ENCODE results near the gene TRAPPC8.
"Not testable (repeated sequence)": the region's sequence is repeated elsewhere in the genome, so short reads cannot be mapped to it uniquely, and the experiment has no call there.

The TRAPPC8 gene
- 108 to 150 reads per million in 2 experiments for total RNA-seq

DNA sequence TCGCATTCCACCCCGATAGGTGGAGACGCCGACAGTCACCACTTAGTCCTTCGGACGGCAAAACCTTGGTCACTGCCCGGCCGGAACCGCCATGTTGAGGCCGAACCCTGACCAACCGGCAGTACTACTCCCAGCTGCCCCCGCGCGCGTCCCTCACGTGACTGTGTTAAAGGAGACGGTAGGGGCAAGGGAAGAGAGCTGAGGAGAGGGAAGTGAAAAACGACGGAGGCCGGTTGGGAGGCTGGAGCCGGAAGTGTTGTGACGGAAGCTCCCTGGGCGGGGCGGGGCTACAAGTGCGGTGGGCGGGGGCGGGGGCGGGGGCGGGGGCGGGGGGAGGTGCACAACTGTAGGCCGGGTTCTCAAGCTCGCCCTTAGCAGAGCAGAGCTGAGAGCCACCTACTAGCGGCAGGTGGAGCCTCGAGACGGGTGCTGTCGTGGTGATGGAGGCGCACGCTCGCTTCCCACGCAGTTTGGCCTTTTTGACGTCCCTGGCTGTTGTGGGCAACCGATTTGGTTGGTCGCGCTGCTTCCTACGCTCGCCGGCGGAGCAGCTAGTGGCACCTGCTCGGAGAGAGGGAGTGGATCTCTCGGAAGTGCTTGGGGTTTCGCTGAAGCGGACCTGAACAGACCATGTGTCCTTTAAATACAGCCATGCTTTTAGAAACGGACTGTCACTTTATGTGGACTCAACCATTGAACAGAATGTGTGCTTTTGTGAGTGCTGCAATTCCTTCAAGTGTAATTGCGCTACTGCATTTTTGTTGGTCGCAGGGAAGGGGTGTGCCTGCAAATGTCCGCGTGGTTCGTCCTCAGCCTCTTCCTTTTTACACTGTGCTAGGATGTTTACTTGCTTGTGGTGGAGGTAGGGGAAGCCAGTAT, at the start of gene TRAPPC8:
Gene TRAPPC8 (minus strand): TSS at position 130 of the 879 bp plus-strand sequence. CDS start 364 bp downstream, outside the sequence.
- peak; percentile 88 for DNase-seq (ENCODE audit: low read depth)

- no peak for DNase-seq (ENCODE audit: low read depth)
These were observed 47.9 kb upstream of the TRAPPC8 start for GRCh38 chr18:31990823-31991222.

DNA sequence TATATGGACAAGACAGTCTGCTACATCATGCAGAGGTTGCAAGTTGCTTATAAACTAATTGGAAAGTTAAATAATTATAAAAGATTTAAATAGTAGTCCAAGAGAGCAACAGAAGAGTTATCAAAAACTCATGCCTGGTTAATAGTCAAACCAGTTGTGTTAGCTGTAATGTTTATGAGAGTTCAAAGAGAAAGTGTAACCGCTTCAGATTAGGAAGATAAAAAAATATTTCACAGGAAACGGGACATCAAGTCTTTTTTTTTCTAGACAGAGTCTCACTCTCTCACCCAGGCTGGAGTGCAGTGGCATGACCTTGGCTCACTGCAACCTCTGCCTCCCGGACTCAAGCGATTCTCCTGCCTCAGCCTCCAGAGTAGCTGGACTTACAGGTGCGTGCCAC, 41.0 kb upstream of the TRAPPC8 start:
- DNase-seq (ENCODE audit: low read depth), result no peak

DNA sequence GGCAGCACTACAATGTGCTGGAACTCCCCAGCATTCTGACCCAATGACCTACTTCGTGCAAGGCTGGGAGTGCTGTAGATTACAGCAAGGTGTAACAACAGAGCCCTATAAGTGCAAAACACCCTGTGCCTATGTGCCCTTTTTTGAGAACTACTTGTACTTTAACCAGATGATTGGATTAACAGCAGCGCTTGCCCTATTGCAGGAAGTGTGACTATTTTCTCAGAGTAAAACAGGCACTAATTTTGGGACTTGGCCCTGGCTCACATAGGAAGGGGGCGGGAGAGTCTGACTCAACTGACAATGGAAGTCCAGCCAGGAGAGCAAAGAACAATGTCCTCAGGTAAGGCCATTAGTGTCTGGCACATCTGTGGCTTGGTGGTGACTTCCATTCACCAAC, 40.1 kb upstream of the TRAPPC8 start:
- DNase-seq (ENCODE audit: low read depth), result no peak

- no peak for DNase-seq (ENCODE audit: low read depth)
These were observed 37.9 kb upstream of the TRAPPC8 start for GRCh38 chr18:31980863-31981262.

DNA sequence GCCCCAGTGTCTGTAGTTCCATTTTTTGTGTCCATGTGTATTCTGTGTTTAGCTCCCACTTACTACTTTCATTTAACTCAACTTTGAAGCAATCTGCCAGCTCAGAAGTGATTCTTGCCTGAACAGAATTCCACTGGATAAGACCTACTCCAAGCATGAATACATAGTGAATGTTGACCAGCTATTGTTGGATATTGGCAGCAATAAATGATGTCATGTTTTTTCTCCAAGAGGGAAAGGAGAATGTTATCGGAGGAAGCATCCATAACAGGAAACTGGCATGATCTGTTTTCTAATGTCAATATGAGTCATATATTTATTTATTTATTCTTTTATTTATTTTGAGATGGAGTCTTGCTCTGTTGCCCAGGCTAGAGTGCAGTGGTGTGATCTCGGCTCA, 36.8 kb upstream of the TRAPPC8 start:
- no peak for DNase-seq (ENCODE audit: low read depth)

DNA sequence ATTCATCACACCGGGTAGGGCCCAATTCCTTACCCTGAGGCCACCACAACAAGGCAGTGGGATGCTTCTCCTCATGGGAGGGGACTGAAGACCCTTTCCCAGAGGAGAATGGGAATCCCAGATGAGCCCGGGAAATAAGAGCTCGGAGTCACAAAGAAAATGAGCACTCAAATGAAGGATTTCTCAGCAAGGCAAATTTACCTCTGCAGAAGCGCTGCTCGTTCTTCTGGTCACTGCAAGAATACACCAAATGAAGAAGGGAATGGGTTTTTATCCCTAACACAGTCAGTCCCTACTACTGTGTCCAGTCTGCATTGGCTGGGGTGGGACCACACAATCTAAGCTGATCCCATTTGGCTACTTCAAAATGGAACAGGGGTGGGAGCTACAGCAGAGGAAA, 35.7 kb upstream of the TRAPPC8 start:
- DNase-seq (ENCODE audit: low read depth), result no peak

- peak; percentile 20 for DNase-seq (ENCODE audit: low read depth)
These were observed 34.4 kb upstream of the TRAPPC8 start for GRCh38 chr18:31977270-31977872.

DNA sequence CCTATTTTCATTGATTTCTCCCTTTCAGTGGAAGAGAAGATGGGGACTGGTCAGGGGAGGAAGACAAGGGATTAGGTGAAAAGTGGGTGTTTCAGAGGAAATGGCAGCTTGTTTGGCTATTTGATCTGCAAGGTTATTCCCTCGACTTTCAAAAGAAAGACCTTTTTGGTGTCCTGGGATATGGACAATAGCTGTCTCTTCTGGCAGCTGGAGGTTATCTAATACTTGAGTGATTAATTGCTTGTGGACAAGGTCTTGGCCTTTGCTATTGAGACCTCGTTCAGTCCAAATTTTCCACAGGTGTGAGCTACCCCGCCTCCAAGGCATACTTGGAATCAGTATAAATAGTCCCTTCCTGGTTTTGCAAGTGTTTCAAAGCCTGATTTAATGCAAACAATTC, 33.3 kb upstream of the TRAPPC8 start:
- DNase-seq (ENCODE audit: low read depth), result no peak

- DNase-seq (ENCODE audit: low read depth), result no peak
These were observed 31.1 kb upstream of the TRAPPC8 start for GRCh38 chr18:31973929-31974546.

- DNase-seq (ENCODE audit: low read depth), result no peak
These were observed 27.7 kb upstream of the TRAPPC8 start for GRCh38 chr18:31970617-31971016.

DNA sequence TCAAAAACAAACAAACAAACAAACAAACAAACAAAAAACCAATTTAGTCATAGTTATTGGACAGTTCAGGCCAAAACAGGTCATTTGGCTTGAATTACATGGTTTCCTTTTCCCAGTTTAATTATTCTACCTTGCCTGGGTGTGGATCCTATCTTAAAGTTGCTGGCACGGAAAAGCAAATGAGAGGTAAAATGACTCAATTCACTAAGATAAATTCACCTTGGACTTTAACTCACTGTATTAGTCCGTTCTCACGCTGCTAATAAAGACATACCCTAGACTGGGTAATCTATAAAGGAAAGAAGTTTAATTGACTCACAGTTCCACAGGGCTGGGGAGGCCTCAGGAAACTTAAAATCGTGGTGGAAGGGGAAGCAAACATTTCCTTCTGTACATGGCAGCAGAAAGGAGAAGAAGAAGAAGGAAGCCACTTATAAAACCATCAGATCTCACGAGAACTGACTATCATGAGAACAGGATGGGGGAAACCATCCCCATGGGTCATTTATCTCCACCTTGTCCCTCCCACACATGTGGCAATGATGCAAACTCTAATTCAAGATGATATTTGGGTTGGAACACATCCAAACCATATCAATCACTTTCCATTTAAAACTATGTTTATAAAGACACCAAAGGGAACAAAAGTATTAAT, 22.5 kb upstream of the TRAPPC8 start:
- no peak for DNase-seq (ENCODE audit: low read depth)

DNA sequence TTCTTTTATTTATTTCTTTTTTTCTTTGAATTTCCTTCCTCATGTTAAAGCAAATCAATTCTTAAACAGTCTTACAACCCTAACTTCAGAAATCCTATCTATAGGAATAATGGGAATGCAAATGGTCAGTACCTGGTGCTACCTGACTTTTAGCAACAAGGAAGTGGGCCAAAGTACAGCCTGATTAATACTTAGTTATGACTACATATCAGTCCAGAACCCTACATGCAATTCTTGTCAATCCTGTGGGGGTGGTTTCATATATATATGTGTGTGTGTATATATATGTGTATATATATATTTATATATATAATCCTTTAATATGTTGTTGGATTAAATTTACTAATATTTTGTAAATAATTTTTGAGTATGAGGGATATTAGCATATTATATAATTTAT, 14.8 kb upstream of the TRAPPC8 start:
- no peak for DNase-seq (ENCODE audit: low read depth)

DNA sequence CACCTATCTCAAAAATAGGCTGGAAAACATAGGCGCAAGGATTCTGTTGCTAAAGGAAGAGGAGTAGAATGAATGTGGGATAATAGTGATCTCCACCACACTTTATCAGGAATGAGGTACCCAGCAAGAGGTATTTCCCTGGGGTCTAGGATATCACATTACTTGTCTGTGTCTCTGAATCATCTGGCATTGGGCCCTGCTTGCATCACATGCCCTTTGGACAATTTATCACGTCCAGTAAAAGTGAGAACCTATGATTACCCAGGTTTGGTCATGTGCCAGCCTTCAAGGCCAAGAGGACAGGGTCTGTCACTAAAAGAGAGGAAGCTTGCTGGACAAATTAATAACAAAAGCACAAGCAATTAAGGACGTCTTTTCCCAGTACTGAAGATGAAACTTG, 11.4 kb upstream of the TRAPPC8 start:
- DNase-seq (ENCODE audit: low read depth), result no peak

- not testable (repeated sequence) for DNase-seq (ENCODE audit: low read depth)
These were observed 10.8 kb upstream of the TRAPPC8 start for GRCh38 chr18:31953699-31954098.

DNA sequence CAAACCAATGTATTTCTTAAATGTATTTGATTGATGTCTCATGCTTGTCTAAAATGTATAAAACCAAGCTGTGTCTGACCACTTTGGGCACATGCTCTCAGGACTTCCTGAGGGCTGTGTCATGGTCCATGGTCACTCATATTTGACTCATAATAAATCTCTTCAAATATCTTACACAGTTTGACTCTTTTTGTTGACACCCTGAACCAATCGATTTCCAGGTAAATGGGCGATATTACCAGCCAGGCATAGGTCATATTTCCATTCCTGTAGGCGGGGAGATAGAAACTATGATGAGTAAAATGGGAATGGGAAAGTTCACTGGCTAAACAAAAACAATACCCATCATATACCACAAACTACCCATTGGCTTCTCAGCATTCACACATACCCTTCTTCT, 9.3 kb upstream of the TRAPPC8 start:
- no peak for DNase-seq (ENCODE audit: low read depth)

- no peak for DNase-seq (ENCODE audit: low read depth)
These were observed 7.7 kb upstream of the TRAPPC8 start for GRCh38 chr18:31950583-31950982.

GRCh38 chr18:31948349-31948748, 5.4 kb upstream of the TRAPPC8 start:
- DNase-seq (ENCODE audit: low read depth), result not testable (repeated sequence)

DNA sequence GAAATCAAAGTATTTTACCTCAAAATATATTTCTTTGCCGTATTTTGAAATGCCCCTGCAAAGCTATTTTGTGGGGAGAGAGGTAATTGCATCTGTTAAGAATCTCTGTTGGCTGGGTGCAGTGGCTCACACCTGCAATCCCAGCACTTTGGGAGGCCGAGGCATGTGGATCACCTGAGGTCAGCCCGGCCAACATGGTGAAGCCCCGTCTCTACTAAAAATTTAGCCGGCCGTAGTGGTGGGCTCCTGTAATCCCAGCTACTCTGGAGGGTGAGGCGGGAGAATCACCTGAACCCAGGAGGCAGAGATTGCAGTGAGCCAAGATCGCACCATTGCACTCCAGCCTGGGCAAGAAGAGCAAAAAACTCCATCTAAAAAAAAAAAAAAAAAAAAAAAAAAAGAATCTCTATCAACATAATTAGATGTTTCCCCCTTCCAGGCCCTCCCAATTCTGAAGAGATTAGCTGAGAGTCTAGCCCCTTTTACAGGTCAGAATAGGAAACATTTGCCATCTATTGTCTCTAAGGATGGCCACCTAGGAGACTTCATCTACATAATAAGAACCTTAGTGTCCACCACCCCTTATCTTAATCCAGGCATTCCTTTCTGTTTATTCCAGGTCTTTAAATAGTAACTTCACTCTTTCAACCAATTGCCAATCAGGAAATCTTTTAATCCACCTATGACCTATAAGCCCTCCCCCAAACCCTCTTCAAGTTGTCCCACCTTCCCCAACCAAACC, 3.5 kb upstream of the TRAPPC8 start:
- no peak for DNase-seq (ENCODE audit: low read depth)

GRCh38 chr18:31943878-31944816, 1.2 kb upstream of the TRAPPC8 start:
- no peak for DNase-seq (ENCODE audit: low read depth)

All from T follicular helper cell (primary cell).